HG03565 (cell line): ENCODE data around the gene FHOD3.

Source experiments
- ATAC-seq: cut with Tn5 transposase; IDR thresholded peaks from one replicate; pipeline ENCODE4 v1.9.1; 2021; ENCODE audit warnings: mild to moderate bottlenecking, moderate library complexity; ENCODE audit not compliant: unreplicated experiment

The FHOD3 gene

DNA sequence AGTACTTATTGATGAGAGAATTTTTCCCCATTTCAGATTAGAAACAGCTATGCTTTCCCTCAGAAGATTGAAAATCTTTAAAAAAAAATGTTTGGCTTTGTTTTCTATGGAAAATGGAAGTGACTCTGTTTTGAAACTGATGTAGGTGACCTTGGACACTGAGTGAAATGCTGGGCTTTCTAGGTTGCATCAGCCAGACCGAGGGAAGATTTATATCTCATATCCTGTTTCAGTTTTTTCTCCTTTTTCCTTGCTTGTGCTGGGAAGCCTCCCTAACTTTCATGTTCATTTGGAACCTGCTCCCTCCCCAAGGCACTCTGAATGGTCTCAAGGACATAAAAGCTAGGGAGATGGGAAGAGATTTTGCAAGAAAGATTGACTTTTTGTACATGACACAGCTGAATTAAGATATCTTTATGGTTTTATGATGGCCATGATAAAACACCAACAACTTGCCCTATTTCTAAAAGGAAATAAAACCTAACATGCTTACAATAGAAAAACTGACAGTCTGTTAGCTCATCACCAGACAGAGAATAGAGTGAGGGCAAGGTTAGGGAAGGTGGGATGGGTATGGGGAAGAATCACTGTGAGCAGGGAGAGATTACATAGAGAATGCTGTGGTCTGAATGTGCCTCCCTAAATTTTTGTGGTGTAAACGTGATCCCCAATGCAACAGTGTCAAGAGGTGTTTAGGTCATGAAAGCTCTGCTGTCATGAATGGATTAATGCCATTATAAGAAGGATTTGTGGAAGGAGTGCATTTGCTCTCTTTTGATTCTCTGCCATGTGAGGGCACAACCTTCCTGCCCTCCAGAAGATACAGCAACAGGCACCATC, 281.6 kb downstream of the FHOD3 start:
- no peak for ATAC-seq

- no peak for ATAC-seq
Observed at GRCh38 chr18:36580266-36580665, 282.8 kb downstream of the FHOD3 start.

DNA sequence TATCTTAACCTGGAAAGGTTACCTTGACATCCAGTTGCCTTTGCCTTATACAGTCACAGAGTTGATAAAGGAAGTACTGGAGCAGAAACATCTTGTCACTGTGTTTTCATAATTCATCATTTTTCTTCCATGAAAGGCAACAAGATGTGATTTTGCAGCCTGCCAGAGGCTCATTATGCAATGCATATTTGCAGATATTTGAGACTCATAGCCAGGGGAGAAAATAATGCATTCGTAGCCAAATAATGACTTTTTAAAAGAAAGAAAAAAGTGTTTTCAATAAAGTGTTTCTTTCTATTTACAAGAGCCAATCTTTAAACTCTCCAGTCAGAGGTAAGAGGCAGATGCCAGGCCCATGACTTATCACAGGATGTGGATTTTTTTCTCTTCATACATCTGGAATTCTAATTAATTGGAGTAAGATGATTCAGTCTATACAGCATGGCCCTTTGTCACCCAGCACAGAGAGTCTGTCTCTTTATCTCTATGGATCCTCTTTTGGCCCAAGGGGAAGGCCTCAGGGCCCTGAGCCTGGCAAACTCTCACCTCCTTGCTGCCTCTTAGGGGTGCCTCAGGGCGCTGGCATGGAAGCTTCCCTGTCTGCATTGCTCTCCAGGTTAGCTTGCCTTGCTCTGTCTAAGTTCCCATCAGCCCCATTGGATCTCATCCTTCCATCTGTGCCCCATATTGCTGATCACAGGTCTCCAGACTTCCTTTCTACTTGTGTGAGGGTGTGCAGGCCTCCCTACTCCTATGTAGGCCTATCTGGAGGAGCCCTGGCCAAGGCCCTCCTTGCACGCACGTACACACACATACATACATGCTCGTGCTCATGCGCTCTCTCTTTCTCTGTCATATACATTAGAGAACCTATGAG, 283.6 kb downstream of the FHOD3 start:
- no peak for ATAC-seq

DNA sequence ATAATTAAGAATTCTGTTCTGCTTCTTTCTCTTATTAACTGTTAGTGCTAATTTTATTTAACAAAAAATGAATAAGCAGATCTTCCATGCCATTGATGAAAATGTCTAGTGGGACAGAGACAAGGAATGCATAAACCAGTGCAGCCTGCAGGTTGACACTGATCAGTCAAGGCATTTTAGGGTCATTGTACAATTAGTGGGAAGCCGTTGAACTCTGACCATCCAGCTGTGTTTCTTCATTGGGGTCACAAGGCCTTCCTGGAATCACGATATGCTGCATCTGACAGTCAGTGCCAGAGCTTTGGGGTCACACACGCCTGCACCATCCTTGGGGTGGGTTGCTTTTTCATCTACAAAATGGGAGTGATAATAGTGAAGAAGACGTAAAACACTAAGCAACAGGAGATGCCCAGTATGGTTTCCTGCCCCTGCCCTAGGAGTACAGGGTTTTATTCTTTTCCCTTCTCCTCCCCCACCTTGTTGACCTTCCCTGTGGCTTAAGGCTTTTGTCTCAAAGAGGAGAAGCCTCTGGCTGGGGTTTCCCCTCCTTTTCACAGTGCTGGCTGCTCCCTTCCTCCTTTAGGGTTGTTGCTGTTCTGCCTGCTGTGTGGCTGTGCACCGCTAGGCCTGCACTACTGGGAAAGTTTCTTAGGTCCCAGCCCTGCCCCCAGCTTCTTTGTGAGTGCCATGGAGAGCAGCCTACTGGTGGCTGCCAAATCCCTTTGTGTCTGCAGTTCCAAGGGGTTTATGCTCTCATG, 285.7 kb downstream of the FHOD3 start:
- peak; percentile 66 for ATAC-seq

DNA sequence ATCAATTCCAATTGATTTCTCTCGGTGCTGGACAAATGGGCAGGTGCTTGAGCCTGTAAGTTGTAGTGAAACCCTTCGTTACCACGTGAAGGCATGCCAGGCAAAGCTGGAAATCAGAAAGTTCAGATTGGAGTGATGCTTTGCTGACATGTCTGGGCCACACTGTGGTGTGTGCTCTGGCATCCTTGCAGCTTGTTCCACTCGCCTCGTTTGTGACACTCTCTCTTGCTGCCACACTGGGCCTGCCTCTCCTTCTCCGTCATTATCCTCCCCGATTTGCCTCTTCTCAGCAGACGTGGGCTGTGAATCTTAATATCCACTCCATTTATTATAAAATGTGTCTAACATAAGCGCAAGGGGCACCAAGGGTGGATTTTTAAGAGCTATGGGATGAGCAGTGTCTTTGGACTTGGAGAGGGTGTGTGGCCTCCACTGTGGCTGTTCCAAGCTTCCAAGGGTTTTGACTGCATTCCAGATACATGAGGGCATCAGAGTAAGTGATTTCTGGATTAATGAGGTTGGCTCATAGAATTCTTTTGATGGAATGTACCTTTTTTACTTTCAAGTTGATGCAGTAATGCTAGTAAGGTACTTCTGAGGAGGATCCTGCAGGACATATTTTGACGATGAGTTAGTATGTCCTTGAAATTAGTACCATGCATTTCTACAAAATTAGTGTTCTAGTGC, 292.5 kb downstream of the FHOD3 start:
- ATAC-seq = no peak

DNA sequence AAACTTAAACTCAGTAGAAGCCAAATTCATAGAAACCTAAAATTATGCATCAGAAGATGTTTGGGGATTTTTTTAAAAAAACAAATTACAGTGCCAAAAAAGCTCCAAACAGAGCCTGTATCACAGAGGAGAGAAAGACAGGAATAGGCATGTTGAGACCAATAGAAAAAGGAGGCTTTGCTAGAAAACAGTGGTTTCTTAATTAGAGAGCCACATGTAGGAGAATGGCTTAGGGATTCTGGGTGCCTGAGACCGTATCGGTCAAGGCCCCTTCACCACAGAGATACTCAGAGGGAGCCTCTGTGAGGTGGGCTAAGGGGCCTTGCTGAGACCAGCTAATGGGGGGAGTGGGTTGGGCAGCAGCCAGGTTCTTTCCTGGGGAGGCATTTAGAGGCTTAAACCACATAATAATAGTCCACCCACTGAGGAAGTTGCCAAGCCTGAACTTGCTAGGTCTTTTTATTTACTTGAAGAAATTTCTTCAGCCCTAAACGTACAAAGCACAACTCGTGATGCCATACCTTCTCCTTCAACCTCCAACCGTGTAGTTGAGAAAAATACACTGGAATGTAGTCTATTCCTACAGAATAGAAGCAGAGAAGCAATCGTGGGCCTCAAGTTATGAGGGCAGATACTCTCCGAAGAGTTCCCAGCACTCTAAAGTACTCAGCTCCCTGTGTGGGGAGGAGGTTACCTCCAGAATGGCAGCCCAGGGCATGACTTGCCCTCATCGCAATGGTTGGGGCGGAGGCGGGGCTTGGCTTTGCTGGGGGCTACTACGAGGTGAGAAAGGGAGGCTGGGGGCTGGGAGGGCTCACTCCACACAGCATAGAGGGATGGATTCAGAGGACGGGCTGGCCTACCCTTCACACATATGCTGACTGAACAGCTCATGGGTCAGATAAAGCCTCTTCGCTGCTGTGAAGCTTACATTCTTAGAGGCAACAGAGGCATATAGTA, 293.4 kb downstream of the FHOD3 start:
- ATAC-seq = no peak

- no peak for ATAC-seq
Observed at GRCh38 chr18:36592282-36592681, 294.8 kb downstream of the FHOD3 start.

DNA sequence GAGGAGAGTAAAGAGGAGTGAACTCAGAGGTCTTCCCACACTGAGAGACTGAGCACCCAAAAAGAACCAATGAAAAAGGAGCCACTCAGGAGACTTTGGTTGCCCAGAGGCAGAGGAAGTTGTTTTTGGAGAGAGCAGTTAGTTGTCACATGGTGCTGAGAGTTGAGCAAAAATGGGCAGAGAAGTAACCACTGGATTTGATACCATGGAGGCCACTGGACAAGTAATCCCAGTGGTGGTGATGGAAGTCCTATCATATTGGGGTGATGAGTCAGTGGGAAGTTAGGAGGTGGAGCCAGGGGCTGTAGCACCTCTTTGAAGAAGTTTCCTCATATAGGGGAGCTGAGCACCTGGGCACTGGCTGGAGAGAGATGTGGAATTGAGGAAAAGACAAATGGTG, 295.5 kb downstream of the FHOD3 start:
- no peak for ATAC-seq

GRCh38 chr18:36593641-36594040, 296.1 kb downstream of the FHOD3 start:
- ATAC-seq = no peak

GRCh38 chr18:36594621-36595020, 297.1 kb downstream of the FHOD3 start:
- ATAC-seq = no peak

GRCh38 chr18:36595046-36595817, 297.7 kb downstream of the FHOD3 start:
- no peak for ATAC-seq

DNA sequence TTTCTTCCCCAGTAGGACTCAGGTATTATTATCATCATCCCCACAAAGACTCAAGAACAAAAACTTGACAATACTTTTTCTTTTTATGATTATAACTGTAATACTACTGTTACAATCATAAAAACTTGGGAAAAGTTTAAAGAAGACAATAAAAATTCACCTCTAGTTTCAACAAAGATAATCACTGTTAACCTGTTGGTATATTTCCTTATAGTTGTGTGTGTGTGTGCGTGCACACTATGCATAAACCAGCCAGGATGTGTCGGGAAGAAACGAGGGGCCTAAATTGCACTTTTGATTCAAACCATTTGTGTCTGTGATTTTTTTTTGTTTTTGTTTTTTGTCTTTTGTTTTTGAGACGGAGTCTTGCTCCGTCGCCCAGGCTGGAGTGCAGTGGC, 298.3 kb downstream of the FHOD3 start:
- no peak for ATAC-seq

GRCh38 chr18:36597636-36598035, 300.1 kb downstream of the FHOD3 start:
- no peak for ATAC-seq

DNA sequence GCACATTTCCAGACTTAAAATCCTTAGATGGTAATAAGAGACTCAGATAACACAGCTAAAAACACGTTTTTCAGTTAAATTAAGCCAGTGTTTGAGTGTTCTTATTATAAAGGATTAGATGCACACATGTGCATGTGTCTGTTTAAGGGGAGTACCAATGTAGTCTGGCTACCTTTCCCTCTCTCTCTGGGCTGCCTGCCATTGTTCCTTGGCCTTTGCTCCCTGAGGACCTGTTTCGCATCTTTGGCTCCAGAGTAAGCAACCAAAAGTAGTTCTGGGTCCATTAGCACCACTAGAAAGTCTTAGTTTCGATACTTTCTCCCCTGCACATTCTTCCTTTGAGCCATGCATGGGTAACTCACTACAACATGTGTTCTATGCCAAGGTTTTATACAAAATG, 303.0 kb downstream of the FHOD3 start:
- no peak for ATAC-seq

DNA sequence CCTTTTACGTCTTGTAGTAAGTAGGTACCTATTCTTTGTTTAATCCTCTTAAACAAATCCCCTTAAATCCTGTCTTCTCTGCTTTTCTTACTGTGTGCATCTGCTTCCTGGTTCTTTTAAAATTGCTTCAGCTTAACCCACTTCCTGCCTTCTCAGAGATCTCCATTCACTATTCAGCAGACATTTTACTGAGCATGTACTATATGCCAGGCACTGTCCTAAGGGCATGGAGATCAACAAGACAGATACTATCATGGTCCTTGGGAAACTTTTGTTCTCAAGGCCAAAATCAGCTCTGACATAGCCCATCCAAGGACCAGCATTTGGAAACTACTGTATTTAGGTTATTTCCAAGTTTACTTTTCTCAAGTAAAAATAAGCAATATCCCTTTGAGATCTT, 303.8 kb downstream of the FHOD3 start:
- no peak for ATAC-seq

DNA sequence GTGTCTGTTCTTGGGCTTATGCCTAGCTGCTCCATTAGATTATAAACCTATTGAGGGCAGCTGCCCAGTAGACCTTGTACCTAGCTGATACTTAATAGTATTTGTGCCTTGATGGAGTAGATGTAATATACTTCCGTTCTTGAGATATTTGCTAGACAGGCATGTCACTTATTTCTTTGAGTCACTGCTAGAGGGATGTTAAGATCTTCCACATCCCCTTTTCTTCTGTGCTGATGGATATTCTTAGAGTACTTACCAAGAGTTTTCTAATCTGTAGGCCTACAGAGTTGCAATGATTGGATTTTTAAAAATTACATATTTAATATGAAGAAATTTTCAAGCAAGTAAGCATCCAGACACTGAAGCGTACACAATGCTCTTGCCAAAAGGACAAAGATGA, 304.6 kb downstream of the FHOD3 start:
- ATAC-seq = no peak

GRCh38 chr18:36602620-36603019, 305.1 kb downstream of the FHOD3 start:
- ATAC-seq = no peak

DNA sequence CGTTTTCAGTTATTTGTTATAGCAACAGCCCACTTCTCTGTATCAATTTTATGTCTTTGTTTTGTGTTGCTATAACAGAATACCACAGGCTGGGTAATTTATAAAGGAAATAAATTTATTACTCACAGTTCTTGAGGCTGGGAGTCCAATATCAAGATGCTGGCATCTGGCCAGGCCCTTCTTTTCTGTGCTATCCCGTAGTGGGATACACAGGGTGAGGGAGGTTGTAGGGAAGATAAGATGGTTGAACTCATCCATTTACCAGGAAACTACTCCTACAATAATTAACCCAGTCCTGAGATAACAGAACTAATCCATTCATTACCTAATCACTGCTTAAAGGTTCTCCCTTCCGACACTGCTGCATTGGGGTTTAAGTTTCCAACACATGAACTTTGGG, 310.6 kb downstream of the FHOD3 start:
- ATAC-seq = no peak

DNA sequence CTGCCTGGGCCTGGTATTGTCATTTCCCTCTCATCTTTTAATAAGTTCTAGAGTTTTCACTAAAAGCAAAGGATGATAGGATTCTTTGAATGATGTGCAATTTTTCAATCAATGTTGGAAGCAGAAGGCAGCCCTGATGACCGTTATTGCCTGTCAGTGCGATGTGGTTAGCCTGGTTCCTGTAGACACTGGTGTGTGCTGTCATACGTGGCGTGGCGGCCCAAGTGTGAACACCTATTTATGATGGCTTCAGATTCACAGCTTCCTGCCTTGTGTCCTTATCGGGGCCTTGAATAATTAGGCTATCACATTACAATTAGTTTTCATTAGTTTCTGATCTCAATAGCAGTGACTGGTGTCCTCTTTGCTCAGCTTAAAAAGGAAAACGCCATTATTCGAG, 312.7 kb downstream of the FHOD3 start:
- ATAC-seq = no peak
